DOHH2 (cell line): ENCODE data around the gene CLCN3.

ENCODE experiments used
- H3F3A ChIP-seq: fragments of 200-600 bp; sonication (generic), shearing (Covaris generic); 2 replicates; pipeline ENCODE4 v1.6.0; 2016; ENCODE audit warnings: antibody characterized with exemption, mild to moderate bottlenecking; ENCODE audit not compliant: control insufficient read depth, insufficient read depth
- H3K27ac ChIP-seq: fragments of 200-600 bp; sonication (generic); 2 replicates; pipeline ENCODE4 v1.5.1; 2014; ENCODE audit warnings: low read depth, mild to moderate bottlenecking, low read length, moderate library complexity
- H3K27me3 ChIP-seq: fragments of 200-600 bp; sonication (generic); 2 replicates; pipeline ENCODE4 v1.6.1; 2014; ENCODE audit warnings: mild to moderate bottlenecking, low read length, mixed read lengths; ENCODE audit not compliant: control insufficient read depth
- H3K36me3 ChIP-seq: fragments of 200-600 bp; sonication (generic); 2 replicates; pipeline ENCODE4 v1.6.1; 2014; ENCODE audit warnings: mild to moderate bottlenecking, low read length, moderate library complexity, mixed read lengths; ENCODE audit not compliant: control insufficient read depth
- H3K4me1 ChIP-seq: fragments of 200-600 bp; sonication (generic); 2 replicates; pipeline ENCODE4 v1.6.1; 2014; ENCODE audit warnings: mild to moderate bottlenecking, low read length, mixed read lengths; ENCODE audit not compliant: control insufficient read depth
- H3K4me2 ChIP-seq: fragments of 200-600 bp; sonication (generic); 2 replicates; pipeline ENCODE4 v1.6.0; 2014; ENCODE audit warnings: mild to moderate bottlenecking, low read length, moderate library complexity
- H3K4me3 ChIP-seq: fragments of 200-600 bp; sonication (generic); 2 replicates; pipeline ENCODE4 v1.5.1; 2014; ENCODE audit warnings: mild to moderate bottlenecking, low read length, mixed read lengths
- H3K79me2 ChIP-seq: fragments of 200-600 bp; sonication (generic); 2 replicates; pipeline ENCODE4 v1.6.1; 2014; ENCODE audit warnings: mild to moderate bottlenecking, low read length, mixed read lengths; ENCODE audit not compliant: control insufficient read depth
- H3K9me2 ChIP-seq: fragments of 200-600 bp; sonication (generic); replicated peaks from 2 replicates; pipeline ENCODE4 v1.6.1; 2014; ENCODE audit warnings: mild to moderate bottlenecking, low read length, mixed read lengths; ENCODE audit not compliant: control insufficient read depth
- H3K9me3 ChIP-seq: fragments of 200-600 bp; sonication (generic); 2 replicates; pipeline ENCODE4 v1.6.1; 2014; ENCODE audit warnings: antibody characterized with exemption, low read length, mixed read lengths; ENCODE audit not compliant: control insufficient read depth, insufficient read depth
- H4K20me1 ChIP-seq: fragments of 200-600 bp; sonication (generic); 2 replicates; pipeline ENCODE4 v1.6.0; 2014; ENCODE audit warnings: low read depth, mild to moderate bottlenecking, antibody characterized with exemption, low read length, moderate library complexity; ENCODE audit not compliant: control insufficient read depth, insufficient read depth
- EZH2phosphoT487 ChIP-seq: fragments of 200-600 bp; sonication (generic); IDR thresholded peaks from 2 replicates; pipeline ENCODE4 v1.6.1; 2017; ENCODE audit warnings: borderline replicate concordance, mild to moderate bottlenecking, antibody characterized with exemption, low read length, moderate library complexity, mixed read lengths
- TF ChIP-seq, protein P1 (sequence below): fragments of 200-600 bp; sonication (generic); IDR thresholded peaks from one replicate; pipeline ENCODE4 v1.5.1; 2014; ENCODE audit warnings: antibody characterized with exemption, mild to moderate bottlenecking, low read depth, low read length; ENCODE audit not compliant: poor library complexity, severe bottlenecking

The CLCN3 gene

DNA sequence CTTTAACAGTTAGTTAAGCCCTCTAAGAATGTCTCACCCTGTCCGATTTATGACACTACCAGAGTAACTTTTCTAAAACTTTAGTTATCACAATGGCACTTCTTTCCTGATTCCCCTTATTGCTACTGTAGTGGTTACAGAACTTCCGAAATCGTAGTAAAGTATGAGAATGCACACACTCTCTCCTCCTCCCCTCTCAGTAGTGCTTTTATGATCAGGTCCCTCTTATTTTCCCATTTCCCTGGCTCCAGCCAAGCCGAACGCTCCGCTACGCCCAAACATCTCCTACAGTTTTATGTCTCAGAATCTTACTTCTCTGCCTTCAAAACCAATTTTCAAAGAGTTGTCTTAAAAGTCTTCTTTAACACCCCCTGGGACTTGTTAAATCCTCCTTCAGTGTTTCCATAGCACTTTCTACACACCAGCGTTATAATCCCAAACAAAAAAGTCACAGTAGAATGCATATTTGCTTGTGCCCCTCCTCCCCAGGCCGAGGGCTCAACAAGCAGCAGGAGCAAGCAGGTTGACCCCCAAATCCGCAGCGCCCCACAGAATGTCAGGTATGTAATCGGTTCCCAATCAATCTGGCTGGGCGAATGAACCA is 136.7 kb downstream of the CLCN3 start:
- Histone ChIP-seq H3K9me3 (no peaks in the 10 kb centered on the region), H3K4me1 (peaks cover 19% of the 10 kb centered on the region), H3K27me3 (peaks cover 2% of the 10 kb centered on the region; the same call in 1 of the 2 replicates), H3K79me2 (peaks cover 18% of the 10 kb centered on the region), H3K9me2 (no peaks in the 10 kb centered on the region), H3K36me3 (no peaks in the 10 kb centered on the region), H3F3A (peaks cover 5% of the 10 kb centered on the region; the same call in 1 of the 2 replicates), H3K4me3 (peak overlapping the region; percentile 86), H3K27ac (no peak overlapping the region), H4K20me1 (no peaks in the 10 kb centered on the region), H3K4me2 (peak overlapping the region; percentile 79)
- TF ChIP-seq EZH2phosphoT487 = no peak

DNA sequence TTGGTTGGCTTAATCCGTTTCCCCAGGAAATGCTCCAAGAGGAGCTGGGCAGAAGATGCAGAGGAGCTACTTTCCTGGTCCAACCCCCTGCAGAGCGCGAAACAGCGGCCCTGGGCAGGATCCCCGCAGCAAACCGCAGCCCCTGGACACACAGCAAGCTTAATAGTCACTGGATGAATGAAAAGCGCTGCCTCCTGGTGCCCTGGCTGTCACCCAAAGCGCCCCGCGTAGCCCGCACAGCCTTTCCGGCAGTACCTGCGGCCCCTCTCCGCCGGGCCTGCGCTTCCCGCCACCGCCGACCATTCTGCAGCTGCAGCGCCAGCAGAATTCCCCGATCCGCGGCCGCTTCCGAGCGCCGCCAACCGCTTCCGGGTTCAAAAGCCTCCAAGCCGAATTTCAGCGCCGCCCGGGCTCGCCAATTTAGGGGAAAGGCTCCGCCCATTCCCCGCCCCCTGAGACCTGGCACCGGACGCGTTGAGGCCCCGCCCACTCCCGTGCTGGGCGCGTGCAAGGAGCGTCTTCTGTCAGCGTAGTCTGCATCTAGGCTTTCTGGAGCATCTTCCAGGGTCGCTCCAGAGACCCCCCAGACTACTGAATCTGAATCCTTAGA is 137.3 kb downstream of the CLCN3 start, which contains the start of gene HPF1:
Gene HPF1, minus strand, starts transcription at position 370 of the 610 bp plus-strand sequence. Its CDS starts 67 bp downstream, at position 303.
- Histone ChIP-seq H3K79me2 (peaks cover 18% of the 10 kb centered on the region), H3K9me3 (no peaks in the 10 kb centered on the region), H3K36me3 (no peaks in the 10 kb centered on the region), H3F3A (peaks cover 5% of the 10 kb centered on the region; the same call in 1 of the 2 replicates), H3K4me3 (peak within 1 kb of the TSS; percentile 86), H4K20me1 (no peaks in the 10 kb centered on the region), H3K27me3 (peaks cover 2% of the 10 kb centered on the region; the same call in 1 of the 2 replicates), H3K4me2 (peak within 1 kb of the TSS; percentile 79), H3K4me1 (peaks cover 19% of the 10 kb centered on the region), H3K27ac (no peak within 1 kb of the TSS), H3K9me2 (no peaks in the 10 kb centered on the region)
- no peak for TF ChIP-seq EZH2phosphoT487
- TF ChIP-seq, protein P1, sequence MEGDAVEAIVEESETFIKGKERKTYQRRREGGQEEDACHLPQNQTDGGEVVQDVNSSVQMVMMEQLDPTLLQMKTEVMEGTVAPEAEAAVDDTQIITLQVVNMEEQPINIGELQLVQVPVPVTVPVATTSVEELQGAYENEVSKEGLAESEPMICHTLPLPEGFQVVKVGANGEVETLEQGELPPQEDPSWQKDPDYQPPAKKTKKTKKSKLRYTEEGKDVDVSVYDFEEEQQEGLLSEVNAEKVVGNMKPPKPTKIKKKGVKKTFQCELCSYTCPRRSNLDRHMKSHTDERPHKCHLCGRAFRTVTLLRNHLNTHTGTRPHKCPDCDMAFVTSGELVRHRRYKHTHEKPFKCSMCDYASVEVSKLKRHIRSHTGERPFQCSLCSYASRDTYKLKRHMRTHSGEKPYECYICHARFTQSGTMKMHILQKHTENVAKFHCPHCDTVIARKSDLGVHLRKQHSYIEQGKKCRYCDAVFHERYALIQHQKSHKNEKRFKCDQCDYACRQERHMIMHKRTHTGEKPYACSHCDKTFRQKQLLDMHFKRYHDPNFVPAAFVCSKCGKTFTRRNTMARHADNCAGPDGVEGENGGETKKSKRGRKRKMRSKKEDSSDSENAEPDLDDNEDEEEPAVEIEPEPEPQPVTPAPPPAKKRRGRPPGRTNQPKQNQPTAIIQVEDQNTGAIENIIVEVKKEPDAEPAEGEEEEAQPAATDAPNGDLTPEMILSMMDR = no peak

DNA sequence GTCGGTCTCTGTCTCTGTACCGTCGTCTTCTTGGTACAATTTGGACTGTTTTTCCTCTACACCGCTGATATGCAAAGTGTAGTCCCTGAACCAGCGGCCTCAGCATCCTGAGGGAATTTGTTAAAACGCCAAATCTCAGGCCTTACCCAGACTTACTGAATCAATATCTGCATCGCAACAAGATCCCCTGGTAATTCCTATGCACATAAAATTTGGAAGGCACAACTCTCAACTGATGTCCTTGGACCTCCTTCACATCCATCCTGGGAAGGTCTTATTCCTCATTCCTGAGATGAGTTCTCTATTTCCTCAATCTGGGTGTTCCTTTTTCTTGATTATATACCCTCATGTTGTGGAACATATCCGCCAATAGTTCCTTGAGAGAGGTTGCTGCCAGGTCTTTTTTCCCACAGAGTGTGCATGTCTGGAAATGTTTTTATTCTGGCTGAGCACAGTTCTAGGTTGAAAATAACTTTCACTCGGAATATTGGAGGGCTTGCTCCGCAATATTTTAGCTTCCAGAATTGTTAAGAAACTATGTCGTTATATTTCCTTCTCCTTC is 138.1 kb downstream of the CLCN3 start:
- Histone ChIP-seq H3K4me2 (peak overlapping the region; percentile 79), H3K9me2 (no peaks in the 10 kb centered on the region), H3K36me3 (no peaks in the 10 kb centered on the region), H3K79me2 (peaks cover 18% of the 10 kb centered on the region), H3K9me3 (no peaks in the 10 kb centered on the region), H3K4me1 (peaks cover 19% of the 10 kb centered on the region), H3K27ac (no peak overlapping the region), H3K27me3 (peaks cover 4% of the 10 kb centered on the region; the same call in 1 of the 2 replicates), H3F3A (peaks cover 5% of the 10 kb centered on the region; the same call in 1 of the 2 replicates), H4K20me1 (no peaks in the 10 kb centered on the region), H3K4me3 (peak overlapping the region; percentile 86)
- TF ChIP-seq, protein P1 = no peak
- TF ChIP-seq EZH2phosphoT487 = no peak
